HepG2 (cell line): ENCODE results near the gene GSTT2B. TPM values are rescaled to one million over a fixed set of nuclear protein-coding genes. Genes with fewer than 3 reads are reported as not detected.

Experiments
- DPF2 ChIP-seq: sonication (generic); formaldehyde crosslinking; IDR thresholded peaks from 2 replicates; pipeline ENCODE4 v1.4.0; 2020; ENCODE audit warnings: mild to moderate bottlenecking, low read depth, missing genetic modification reagents, borderline replicate concordance
- JUND ChIP-seq: sonication (generic); formaldehyde crosslinking; IDR thresholded peaks from 2 replicates; pipeline ENCODE4 v1.8.0; 2022; ENCODE audit warnings: mild to moderate bottlenecking, missing genetic modification reagents
- POGZ ChIP-seq: sonication (generic); formaldehyde crosslinking; IDR thresholded peaks from 2 replicates; pipeline ENCODE4 v1.4.0; 2020; ENCODE audit warnings: mild to moderate bottlenecking, missing genetic modification reagents
- ZBTB42 ChIP-seq: sonication (generic); formaldehyde crosslinking; IDR thresholded peaks from 2 replicates; pipeline ENCODE4 v1.5.0; 2020; ENCODE audit warnings: mild to moderate bottlenecking, missing genetic modification reagents
- ZNF614 ChIP-seq: IDR thresholded peaks from 2 replicates; pipeline ENCODE4 v1.6.1; 2018; ENCODE audit warnings: missing biosample characterization, missing genetic modification reagents, inconsistent platforms, borderline replicate concordance
- polyA plus RNA-seq, 8 experiments: library from polyadenylated mRNA; depleted of rRNA in 3 of 8; stranded (reverse) in 7 of 8; unstranded in 1 of 8; fragments of >200 nt; fragmentation: Illumina TruSeq in 4 of 8; extraction: Trizol in 4 of 8; gene quantifications; 2 replicates each; pipeline versions ENCODE4 v1.2.1 to v1.2.3, GENCODE V29; 2011 to 2016; ENCODE audit warnings: low read depth in 4 of 8, missing spikeins in 1 of 8, mixed read lengths in 1 of 8; ENCODE audit not compliant: insufficient read depth in 1 of 8
- total RNA-seq, 5 experiments: library from RNA; depleted of rRNA; stranded (reverse); fragments of >200 nt; fragmentation: Illumina TruSeq; extraction: Trizol; gene quantifications; 2 replicates each; pipeline ENCODE4 v1.2.3, GENCODE V29; 2016; ENCODE audit warnings: low read depth in 1 of 5
- TF ChIP-seq, protein P1 (sequence below): sonication (generic); formaldehyde crosslinking; conservative IDR thresholded peaks from 2 replicates; pipeline ENCODE4 v1.4.0; 2020; ENCODE audit warnings: mild to moderate bottlenecking, missing genetic modification reagents, moderate library complexity
- TF ChIP-seq, protein P2 (sequence below): IDR thresholded peaks from 2 replicates; pipeline ENCODE4 v1.6.1; 2016; ENCODE audit warnings: low read depth, missing genetic modification reagents, missing compliant biosample characterization
- TF ChIP-seq, protein P3 (sequence below): sonication (generic); formaldehyde crosslinking; IDR thresholded peaks from 2 replicates; pipeline ENCODE4 v1.4.0; 2020; ENCODE audit warnings: missing genetic modification reagents
- TF ChIP-seq, protein P4 (sequence below): sonication (generic); formaldehyde crosslinking; IDR thresholded peaks from 2 replicates; pipeline ENCODE4 v1.4.0; 2020; ENCODE audit warnings: missing genetic modification reagents
- TF ChIP-seq, protein P5 (sequence below): sonication (generic); formaldehyde crosslinking; IDR thresholded peaks from 2 replicates; pipeline ENCODE4 v1.4.0; 2020; ENCODE audit warnings: missing genetic modification reagents, borderline replicate concordance
- TF ChIP-seq, protein P6 (sequence below): sonication (generic); formaldehyde crosslinking; conservative IDR thresholded peaks from 2 replicates; pipeline ENCODE4 v1.4.0; 2020; ENCODE audit warnings: missing genetic modification reagents

The GSTT2B gene
- total and polyA plus RNA-seq, 2 of the 13 experiments (the other 11 are each of a cell fraction or from before 2014, with no cell fraction given), result 1.5 to 3.9 TPM

DNA sequence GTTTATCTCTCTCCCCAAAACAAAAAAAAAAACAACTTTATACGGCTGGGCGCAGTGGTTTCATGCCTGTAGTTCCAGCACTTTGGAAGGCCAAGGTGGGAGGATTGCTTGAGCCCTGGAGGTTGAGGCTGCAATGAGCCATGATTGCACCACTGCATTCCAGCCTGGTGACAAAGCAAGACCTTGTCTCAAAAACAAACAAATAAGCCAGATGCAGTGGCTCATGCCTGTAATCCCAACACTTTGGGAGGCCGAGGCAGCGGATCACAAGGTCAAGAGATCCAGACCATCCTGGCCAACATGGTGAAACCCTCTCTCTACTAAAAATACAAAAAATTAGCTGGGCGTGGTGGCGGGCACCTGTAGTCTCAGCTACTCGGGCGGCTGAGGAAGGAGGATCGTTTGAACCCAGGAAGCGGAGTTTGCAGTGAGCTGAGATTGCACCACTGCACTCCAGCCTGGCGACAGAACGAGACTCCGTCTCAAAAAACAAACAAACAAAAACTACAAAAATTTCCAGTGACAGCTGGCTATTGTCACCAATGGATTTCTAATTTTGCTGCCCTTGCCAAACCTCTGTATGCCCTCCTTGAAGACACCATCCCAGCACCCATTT is 39.3 kb downstream of the GSTT2B start (continued):
- TF ChIP-seq DPF2 (CRISPR knock-in tag) (0 out of 2 replicates have a peak, but pooled peaks have one; percentile 32), POGZ (CRISPR knock-in tag) (peak; percentile 81), ZBTB42 (CRISPR knock-in tag) (0 out of 2 replicates have a peak, but pooled peaks have one; percentile 42), JUND (peak; percentile 94), ZNF614 (CRISPR knock-in tag) (peak; percentile 63; the same call in 1 of the 2 replicates)
- TF ChIP-seq, protein P1, sequence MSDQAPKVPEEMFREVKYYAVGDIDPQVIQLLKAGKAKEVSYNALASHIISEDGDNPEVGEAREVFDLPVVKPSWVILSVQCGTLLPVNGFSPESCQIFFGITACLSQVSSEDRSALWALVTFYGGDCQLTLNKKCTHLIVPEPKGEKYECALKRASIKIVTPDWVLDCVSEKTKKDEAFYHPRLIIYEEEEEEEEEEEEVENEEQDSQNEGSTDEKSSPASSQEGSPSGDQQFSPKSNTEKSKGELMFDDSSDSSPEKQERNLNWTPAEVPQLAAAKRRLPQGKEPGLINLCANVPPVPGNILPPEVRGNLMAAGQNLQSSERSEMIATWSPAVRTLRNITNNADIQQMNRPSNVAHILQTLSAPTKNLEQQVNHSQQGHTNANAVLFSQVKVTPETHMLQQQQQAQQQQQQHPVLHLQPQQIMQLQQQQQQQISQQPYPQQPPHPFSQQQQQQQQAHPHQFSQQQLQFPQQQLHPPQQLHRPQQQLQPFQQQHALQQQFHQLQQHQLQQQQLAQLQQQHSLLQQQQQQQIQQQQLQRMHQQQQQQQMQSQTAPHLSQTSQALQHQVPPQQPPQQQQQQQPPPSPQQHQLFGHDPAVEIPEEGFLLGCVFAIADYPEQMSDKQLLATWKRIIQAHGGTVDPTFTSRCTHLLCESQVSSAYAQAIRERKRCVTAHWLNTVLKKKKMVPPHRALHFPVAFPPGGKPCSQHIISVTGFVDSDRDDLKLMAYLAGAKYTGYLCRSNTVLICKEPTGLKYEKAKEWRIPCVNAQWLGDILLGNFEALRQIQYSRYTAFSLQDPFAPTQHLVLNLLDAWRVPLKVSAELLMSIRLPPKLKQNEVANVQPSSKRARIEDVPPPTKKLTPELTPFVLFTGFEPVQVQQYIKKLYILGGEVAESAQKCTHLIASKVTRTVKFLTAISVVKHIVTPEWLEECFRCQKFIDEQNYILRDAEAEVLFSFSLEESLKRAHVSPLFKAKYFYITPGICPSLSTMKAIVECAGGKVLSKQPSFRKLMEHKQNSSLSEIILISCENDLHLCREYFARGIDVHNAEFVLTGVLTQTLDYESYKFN (CRISPR knock-in tag), result peak; percentile 37; the same call in 1 of the 2 replicates
- TF ChIP-seq, protein P2, sequence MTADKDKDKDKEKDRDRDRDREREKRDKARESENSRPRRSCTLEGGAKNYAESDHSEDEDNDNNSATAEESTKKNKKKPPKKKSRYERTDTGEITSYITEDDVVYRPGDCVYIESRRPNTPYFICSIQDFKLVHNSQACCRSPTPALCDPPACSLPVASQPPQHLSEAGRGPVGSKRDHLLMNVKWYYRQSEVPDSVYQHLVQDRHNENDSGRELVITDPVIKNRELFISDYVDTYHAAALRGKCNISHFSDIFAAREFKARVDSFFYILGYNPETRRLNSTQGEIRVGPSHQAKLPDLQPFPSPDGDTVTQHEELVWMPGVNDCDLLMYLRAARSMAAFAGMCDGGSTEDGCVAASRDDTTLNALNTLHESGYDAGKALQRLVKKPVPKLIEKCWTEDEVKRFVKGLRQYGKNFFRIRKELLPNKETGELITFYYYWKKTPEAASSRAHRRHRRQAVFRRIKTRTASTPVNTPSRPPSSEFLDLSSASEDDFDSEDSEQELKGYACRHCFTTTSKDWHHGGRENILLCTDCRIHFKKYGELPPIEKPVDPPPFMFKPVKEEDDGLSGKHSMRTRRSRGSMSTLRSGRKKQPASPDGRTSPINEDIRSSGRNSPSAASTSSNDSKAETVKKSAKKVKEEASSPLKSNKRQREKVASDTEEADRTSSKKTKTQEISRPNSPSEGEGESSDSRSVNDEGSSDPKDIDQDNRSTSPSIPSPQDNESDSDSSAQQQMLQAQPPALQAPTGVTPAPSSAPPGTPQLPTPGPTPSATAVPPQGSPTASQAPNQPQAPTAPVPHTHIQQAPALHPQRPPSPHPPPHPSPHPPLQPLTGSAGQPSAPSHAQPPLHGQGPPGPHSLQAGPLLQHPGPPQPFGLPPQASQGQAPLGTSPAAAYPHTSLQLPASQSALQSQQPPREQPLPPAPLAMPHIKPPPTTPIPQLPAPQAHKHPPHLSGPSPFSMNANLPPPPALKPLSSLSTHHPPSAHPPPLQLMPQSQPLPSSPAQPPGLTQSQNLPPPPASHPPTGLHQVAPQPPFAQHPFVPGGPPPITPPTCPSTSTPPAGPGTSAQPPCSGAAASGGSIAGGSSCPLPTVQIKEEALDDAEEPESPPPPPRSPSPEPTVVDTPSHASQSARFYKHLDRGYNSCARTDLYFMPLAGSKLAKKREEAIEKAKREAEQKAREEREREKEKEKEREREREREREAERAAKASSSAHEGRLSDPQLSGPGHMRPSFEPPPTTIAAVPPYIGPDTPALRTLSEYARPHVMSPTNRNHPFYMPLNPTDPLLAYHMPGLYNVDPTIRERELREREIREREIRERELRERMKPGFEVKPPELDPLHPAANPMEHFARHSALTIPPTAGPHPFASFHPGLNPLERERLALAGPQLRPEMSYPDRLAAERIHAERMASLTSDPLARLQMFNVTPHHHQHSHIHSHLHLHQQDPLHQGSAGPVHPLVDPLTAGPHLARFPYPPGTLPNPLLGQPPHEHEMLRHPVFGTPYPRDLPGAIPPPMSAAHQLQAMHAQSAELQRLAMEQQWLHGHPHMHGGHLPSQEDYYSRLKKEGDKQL (CRISPR knock-in tag), result peak; percentile 62; the same call in 1 of the 2 replicates
- TF ChIP-seq, protein P3, sequence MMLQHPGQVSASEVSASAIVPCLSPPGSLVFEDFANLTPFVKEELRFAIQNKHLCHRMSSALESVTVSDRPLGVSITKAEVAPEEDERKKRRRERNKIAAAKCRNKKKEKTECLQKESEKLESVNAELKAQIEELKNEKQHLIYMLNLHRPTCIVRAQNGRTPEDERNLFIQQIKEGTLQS, result peak; percentile 94
- TF ChIP-seq, protein P4, sequence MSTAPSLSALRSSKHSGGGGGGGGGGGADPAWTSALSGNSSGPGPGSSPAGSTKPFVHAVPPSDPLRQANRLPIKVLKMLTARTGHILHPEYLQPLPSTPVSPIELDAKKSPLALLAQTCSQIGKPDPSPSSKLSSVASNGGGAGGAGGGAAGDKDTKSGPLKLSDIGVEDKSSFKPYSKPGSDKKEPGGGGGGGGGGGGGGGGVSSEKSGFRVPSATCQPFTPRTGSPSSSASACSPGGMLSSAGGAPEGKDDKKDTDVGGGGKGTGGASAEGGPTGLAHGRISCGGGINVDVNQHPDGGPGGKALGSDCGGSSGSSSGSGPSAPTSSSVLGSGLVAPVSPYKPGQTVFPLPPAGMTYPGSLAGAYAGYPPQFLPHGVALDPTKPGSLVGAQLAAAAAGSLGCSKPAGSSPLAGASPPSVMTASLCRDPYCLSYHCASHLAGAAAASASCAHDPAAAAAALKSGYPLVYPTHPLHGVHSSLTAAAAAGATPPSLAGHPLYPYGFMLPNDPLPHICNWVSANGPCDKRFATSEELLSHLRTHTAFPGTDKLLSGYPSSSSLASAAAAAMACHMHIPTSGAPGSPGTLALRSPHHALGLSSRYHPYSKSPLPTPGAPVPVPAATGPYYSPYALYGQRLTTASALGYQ (CRISPR knock-in tag), result 0 out of 2 replicates have a peak, but pooled peaks have one; percentile 47
- TF ChIP-seq, protein P5, sequence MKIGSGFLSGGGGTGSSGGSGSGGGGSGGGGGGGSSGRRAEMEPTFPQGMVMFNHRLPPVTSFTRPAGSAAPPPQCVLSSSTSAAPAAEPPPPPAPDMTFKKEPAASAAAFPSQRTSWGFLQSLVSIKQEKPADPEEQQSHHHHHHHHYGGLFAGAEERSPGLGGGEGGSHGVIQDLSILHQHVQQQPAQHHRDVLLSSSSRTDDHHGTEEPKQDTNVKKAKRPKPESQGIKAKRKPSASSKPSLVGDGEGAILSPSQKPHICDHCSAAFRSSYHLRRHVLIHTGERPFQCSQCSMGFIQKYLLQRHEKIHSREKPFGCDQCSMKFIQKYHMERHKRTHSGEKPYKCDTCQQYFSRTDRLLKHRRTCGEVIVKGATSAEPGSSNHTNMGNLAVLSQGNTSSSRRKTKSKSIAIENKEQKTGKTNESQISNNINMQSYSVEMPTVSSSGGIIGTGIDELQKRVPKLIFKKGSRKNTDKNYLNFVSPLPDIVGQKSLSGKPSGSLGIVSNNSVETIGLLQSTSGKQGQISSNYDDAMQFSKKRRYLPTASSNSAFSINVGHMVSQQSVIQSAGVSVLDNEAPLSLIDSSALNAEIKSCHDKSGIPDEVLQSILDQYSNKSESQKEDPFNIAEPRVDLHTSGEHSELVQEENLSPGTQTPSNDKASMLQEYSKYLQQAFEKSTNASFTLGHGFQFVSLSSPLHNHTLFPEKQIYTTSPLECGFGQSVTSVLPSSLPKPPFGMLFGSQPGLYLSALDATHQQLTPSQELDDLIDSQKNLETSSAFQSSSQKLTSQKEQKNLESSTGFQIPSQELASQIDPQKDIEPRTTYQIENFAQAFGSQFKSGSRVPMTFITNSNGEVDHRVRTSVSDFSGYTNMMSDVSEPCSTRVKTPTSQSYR, result peak; percentile 32; the same call in 1 of the 2 replicates
- TF ChIP-seq, protein P6, sequence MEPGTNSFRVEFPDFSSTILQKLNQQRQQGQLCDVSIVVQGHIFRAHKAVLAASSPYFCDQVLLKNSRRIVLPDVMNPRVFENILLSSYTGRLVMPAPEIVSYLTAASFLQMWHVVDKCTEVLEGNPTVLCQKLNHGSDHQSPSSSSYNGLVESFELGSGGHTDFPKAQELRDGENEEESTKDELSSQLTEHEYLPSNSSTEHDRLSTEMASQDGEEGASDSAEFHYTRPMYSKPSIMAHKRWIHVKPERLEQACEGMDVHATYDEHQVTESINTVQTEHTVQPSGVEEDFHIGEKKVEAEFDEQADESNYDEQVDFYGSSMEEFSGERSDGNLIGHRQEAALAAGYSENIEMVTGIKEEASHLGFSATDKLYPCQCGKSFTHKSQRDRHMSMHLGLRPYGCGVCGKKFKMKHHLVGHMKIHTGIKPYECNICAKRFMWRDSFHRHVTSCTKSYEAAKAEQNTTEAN, result 0 out of 2 replicates have a peak, but pooled peaks have one; percentile 18
